GM13976 (cell line): ENCODE results near the gene L3MBTL4.

ENCODE experiments used
- DNase-seq: peaks from one replicate; pipeline ENCODE4 v3.0.0; 2012; ENCODE audit warnings: low spot score
- CTCF ChIP-seq: IDR thresholded peaks from 2 replicates; pipeline ENCODE4 v1.5.1; 2012; ENCODE audit warnings: borderline replicate concordance, mild to moderate bottlenecking; ENCODE audit not compliant: insufficient read depth; ENCODE audit errors: extremely low read depth, missing control alignments, control extremely low read depth
- in situ Hi-C: fragments of 300-500 bp; cut with MboI; formaldehyde crosslinking; loops from one replicate; pipeline ENCODE4 v1.12.0; 2022; ENCODE audit warnings: low sequenced_read_pairs, mixed read lengths, inconsistent platforms; ENCODE audit not compliant: unreplicated experiment

L3MBTL4 gene

DNA sequence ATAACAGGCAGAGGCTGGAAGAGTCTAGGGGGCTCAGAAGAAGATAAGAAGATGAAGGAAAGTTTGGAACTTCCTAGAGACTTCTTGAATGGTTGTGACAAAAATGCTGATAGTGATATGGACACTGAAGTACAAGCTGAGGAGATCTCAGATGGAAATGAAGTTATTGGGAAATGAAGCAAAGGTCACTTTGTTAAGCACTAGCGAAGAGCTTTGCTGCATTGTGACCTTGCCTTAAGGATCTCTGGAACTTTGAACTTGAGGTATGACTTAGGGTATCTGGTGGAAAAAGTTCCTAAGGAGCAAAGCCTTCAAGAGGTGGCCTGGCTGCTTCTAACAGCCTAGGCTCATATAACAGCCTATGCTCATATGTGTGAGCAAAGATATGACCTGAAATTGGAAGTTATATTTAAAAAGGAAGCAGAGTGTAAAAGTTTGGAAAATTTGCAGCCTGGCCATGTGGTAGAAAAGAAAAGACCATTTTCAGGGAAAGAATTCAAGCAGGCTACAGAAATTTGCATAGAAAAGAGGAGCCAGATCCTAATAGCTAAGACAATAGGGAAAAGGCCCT lies 91.3 kb downstream of the L3MBTL4 start:
- DNase-seq = no peak
- in situ Hi-C loops = no loop called here
- TF ChIP-seq CTCF = no peak

GRCh38 chr18:6315517-6316331 lies 99.0 kb downstream of the L3MBTL4 start:
- DNase-seq = no peak
- in situ Hi-C loops = no loop called here
- no peak for TF ChIP-seq CTCF

DNA sequence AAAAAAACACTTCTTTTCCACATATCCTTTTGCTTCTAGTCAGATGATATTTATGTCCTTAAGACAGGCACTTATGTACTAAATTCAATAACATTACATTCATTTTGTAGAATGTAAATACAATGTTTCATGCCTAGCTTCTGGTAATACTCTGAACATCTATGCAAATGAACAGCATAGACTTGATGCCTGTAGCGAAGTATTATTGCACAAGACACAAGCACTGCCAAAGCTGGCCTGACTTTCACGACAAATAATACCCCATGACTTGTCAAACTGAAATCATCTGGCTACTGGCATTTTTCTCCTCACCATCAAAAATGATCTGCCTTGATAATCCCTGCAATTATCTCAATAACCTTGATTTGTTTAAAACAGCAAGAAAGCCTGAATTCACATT lies 101.3 kb downstream of the L3MBTL4 start:
- DNase-seq = no peak
- in situ Hi-C loops = no loop called here
- TF ChIP-seq CTCF = no peak

GRCh38 chr18:6311456-6312215 lies 103.1 kb downstream of the L3MBTL4 start:
- TF ChIP-seq CTCF = no peak
- in situ Hi-C loops = no loop called here
- no peak for DNase-seq

- no peak for TF ChIP-seq CTCF
- in situ Hi-C loops = no loop called here
- DNase-seq = no peak
These were observed 104.0 kb downstream of the L3MBTL4 start for GRCh38 chr18:6310714-6311113.

GRCh38 chr18:6297875-6298274 lies 116.8 kb downstream of the L3MBTL4 start:
- no peak for TF ChIP-seq CTCF
- in situ Hi-C loops = no loop called here
- no peak for DNase-seq
